Measurements from ENCODE around the gene CPSF2.
"Not testable (repeated sequence)": the region's sequence is repeated elsewhere in the genome, so short reads cannot be mapped to it uniquely, and the experiment has no call there.

Gene CPSF2

DNA sequence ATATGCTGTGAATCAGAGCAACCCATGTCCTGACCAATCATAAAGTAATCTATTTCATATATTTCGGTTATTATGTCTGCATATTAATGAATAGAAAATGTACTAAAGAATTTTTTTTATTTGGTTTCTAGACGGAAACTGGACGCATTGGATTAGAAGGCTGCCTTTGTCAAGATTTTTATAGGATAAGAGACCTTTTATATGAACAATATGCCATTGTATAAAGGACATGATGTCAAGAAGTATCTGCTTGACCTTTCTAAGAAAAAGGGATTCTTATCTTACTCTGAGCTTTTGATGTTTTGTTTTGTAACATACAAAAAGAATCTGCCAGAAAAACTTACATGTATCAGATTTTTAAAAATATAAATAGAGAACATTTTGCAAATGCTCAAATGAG, 39.8 kb downstream of the CPSF2 start:
- no peak for DNase-seq

DNA sequence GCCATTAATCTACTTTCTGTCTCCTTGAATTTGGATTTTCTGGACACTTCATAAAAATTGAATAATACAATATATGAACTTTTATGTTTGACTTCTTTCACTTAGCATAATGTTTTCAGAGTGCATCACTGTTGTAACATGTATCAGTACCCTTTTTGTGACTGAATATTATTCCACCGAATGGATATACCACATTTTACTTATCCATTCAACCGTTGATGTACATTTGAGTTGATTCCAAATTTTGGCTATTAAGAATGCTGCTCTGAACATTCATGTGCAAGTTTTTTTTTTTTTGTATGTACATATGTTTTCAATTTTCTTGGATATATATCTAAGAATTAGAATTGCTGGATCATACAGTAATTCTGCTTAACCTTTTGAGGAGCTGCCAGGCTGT, 43.2 kb downstream of the CPSF2 start:
- DNase-seq: no peak

DNA sequence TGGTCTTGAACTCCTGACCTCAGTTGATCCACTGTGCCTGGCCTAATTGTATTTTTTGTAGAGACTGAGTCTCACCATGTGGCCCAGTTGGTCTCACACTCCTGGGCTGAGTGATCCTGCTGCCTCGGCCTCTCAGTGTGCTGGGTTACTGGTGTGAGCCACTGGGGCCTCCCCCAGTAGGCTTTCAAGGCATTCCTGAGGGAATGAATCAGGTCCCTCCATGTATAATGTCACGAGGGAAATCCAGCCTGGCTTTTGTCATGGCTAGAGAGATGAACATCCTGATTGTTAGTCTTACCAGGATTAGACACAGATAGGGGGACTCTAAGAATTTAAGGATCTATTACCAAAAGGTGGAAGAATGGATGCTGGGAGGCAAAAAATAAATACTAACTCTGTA, 51.9 kb downstream of the CPSF2 start:
- DNase-seq: no peak

DNA sequence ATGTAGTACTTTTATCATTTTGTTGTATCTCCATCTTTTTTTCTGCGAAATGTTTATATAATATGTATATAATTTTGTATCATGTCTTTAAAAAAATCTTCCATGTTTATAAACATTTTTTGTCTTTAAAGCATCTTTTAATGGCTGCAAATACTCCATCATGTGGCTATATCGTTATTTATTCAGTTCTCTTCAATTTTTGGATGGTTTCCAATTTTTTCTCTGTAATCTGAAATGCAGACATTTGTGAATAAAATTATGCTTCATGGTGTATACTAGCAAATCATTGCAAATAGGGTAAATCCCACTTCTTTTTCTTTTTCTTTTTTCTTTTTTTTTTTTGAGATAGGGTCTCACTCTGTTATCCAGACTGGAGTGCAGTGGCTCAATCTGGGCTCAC, 54.0 kb downstream of the CPSF2 start:
- DNase-seq: no peak

DNA sequence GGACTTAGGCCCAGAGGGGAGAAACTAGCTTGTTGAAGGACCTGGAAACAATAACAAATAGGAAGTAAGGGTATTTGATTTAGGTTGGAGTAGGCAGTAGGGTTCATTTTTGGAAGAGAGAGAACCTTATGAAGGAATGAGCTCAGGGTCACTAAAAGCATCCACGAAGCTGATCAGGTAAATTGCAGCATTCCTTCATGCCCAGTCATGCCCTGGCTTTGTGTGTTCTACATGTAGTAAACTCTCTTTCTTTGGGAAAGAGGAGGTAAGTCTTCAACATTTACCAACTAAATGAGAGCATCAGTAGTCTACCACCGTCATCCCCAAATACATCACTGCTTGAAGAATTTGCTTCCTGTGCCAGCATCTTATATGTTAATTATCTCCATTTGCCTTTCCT, 54.7 kb downstream of the CPSF2 start:
- no peak for DNase-seq

DNA sequence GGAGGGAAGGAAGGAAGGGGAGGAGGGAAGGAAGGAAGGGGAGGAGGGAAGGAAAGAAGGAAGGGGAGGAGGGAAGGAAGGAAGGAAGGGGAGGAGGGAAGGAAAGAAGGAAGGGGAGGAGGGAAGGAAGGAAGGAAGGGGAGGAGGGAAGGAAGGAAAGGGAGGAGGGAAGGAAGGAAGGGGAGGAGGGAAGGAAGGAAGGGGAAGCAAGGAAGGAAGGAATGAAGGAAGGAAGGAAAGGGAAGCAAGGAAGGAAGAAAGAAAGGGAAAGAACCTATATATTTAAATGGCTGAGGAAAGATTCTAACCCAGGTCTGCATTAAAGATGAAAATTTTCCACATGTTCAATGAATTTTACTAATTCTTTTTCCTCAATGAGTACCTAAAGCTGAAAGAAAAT, 57.4 kb downstream of the CPSF2 start:
- DNase-seq: not testable (repeated sequence)

DNA sequence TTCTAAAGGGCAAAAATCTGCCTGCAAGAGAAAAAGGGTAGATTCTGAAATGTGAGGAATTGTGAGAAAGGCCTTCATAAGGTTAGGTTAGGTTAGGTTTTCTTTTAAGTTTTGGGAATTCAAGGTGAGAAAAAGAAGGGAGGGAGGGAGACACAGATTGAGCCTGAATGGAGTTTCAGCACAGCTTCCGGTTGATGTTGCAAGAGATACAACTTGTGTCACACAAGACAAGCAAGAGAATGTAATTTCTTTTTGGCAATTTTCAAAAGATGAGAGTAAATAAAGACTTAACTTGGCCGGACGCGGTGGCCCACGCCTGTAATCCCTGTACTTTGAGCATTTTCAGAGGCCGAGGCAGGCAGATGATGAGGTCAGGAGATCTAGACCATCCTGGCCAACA, 63.8 kb downstream of the CPSF2 start:
- DNase-seq: no peak

DNA sequence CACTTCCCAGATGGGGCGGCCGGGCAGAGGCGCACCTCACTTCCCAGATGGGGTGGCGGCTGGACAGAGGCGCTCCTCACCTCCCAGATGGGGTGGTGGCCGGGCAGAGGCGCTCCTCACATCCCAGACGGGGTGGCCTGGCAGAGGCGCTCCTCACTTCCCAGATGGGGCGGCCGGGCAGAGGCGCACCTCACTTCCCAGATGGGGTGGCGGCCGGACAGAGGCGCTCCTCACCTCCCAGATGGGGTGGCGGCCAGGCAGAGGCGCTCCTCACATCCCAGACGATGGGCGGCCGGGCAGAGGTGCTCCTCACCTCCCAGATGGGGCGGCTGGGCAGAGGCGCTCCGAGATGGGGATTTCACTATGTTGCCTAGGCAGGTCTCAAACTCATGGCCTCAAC, 65.8 kb downstream of the CPSF2 start:
- not testable (repeated sequence) for DNase-seq

DNA sequence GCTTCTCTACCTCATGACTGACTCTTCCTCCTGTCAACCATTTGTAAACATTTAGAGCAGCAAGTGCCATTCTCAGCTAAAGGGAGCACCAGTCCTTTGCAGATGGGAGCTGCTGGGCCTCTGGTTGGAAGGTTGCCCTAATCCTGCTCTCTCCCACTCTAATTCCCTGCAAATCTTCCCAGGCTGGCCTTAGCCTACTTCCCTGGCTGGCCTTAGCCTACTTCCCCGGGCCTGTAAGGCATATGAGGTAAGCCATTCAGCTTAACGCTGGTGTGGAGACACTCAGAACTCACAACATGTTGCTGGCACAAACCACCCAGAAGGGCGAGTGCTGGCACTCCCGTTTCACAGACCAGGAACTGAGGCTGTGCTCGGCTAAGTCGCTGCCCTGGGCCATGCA, 69.0 kb downstream of the CPSF2 start:
- no peak for DNase-seq

DNA sequence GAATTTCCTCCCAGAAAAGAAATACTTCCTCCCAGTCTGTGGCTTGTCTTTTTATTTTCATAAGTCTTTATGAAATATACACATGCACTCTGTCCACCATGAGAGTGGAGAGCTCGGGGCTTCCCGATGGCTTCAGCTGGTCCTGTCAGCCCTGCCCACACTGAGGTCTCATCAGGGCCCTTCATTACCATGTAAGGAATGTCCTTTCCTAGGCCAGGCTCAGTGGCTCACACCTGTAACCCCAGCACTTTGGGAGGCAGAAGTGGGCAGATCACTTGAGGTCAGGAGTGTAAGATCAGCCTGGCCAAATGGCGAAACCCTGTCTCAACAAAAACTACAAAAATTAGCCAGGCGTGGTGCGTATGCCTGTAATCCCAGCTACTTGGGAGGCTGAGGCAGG, 77.0 kb downstream of the CPSF2 start:
- DNase-seq: no peak

DNA sequence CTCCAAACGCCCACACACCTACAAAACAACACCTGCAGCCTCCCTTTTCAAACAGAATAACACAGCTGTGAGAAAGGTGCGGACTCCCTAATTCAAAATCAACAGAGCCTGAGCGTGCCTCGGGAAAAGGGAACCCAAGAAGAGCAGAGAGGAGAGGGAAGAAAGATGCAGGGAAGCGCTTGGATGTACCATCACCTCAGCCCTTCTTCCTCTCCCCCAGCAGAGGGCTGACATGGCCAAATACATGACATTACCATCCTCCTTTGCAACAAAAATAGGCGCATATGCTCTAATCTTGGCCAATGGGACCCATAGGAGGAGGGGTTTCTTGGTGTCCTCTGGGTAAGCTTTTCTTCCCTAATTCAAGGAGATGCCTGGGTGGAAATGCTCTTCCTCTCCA, 78.0 kb downstream of the CPSF2 start:
- no peak for DNase-seq

DNA sequence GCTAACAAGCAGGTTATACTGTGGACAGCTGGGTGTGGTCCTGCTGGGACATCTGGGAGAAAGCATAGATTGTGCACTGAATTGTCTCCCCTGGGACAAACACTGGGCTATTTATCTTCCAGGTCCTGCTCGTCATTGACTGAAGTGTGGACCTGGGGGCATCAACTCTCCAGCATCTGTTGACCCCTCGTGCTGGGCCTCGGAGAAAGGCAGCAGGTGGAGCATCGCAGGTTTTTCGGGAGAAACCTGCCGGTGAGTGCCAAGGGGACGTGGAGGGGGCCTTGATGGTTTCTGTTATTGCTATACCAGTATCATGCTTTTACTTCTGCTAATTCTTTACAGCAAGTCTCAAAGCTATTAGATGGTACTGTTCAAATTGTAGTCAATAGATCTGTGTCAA, 81.3 kb downstream of the CPSF2 start:
- DNase-seq: no peak

DNA sequence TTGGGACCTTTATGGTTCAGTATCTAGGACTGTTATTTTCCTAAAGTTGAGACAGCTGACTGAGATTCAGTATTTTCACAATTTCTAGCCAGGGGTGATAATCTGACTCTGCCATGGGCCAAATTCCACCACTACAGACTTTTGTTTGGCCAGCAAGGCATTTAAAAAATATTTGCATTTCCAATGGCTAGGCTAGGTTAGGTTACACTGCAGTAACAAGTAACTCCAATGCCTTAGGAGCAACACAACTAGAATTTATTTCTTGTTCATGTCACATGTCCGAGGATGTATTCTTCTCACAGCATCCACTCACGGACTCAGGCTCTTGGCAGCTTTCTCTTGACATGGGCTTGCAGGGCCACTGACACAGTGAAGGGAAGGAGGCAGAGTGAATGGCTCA, 83.0 kb downstream of the CPSF2 start:
- DNase-seq: no peak

DNA sequence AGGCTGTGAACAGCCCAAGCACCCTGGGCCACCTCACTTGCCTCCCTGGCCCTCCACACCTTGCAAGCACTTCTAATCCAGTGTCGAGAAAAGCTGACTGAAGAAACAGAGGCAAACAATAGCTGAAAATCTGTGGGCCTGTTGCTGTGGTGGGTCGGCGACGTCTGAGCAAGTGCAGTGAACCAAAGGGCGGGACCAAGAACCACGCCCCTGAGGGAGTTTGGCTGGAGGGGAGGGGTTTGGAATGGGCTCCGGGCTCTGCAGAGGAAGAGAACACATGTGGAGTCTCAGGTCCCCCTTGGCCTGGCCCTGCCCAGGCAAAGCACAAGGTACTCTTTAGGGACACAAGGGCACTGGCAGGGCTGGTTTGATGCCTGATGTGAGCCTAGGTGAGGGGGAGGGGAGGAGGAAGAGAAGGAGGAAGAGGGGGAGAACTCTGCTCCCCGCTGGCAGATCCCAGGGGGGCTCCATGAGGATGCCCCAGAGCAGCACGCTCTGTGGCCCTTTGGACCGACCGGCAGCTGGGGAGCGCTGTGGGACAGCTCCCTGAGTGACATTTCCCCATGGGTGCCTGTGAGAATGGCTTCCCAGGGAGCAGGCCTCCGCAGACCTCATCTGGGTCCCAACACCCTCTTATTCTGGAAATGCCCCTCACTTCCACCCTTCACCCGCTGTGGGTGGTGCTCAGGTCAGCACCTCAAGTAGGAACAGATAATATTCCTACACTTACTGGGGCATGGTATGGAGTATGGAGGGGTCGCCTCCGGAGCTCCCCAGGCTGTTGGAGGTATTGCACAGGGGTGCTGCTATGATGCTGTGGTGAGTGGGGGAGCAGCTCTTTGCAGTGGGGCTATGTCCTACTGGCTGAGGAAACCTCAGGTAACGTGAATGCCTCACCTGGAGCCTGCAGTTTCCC, 85.5 kb downstream of the CPSF2 start:
- DNase-seq: no peak

DNA sequence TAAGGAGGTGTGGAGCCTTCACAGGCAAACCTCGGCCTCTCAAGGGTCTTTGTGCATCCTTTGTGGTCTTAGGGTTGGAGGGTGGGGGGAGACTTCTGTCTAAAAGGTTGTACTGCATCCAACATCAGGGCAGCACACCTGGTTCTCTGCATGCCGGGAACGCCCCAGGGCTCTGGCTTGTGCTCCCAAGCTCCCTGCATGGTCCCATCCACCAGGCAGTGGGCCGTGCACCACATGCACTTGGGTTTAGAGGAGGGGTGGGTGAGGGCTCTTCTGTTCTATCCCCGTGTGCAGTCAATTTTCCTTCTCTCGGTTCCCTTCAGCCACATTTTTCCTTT, 86.1 kb downstream of the CPSF2 start:
- no peak for DNase-seq

DNA sequence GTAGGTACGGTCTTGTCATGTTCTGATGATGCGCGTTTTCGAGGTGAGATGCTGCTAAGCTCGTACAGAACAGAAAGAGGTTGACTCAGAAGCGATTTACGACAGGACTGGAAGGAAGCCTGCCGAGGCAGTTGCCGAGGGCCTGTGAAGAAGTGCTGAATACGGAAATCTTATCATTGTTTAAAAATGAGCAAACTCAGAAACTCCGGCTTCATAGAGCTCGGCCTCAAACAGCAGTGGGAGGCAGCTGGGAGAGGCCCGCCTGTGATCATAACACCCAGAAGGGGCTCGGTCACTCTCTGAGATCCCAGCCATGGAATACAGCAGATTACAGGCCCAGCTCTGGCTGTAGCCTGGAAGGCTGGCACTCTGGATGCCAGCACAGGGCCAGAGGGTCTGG, 87.4 kb downstream of the CPSF2 start:
- no peak for DNase-seq

DNA sequence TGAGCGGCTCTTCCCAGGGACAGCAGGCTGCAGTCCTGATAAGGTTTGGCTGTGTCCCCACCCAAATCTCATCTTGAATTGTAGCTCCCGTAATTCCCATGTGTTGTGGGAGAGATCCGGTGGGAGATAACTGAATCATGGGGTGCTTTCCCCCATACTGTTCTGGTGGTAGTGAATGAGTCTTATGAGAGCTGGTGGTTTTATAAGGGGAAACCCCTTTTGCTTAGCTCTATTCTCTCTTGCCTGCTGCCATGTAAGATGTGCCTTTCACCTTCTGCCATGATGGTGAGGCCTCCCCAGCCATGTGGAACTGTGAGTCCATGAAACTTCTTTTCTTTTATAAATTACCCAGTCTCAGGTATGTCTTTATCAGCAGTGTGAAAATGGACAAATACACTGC, 91.4 kb downstream of the CPSF2 start:
- DNase-seq: not testable (repeated sequence)

DNA sequence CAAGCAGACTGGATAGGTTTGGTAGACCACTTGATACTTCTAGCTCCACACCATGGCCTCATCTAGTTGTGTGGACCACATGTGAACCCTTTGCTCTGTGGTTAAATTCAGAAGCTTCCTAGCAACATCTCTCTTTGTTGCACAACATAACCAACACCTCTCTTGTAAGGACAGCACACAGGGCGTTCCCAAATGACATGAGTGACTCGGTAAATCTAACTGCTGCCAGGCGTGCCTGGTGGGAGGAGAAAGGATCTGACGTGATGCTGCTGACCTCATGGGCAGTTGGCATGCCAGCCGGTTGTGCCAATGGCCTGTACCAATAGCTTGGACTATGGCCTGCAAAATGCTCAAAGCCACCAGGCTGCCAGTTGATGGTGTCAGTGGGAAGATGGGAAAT, 93.8 kb downstream of the CPSF2 start:
- no peak for DNase-seq

DNA sequence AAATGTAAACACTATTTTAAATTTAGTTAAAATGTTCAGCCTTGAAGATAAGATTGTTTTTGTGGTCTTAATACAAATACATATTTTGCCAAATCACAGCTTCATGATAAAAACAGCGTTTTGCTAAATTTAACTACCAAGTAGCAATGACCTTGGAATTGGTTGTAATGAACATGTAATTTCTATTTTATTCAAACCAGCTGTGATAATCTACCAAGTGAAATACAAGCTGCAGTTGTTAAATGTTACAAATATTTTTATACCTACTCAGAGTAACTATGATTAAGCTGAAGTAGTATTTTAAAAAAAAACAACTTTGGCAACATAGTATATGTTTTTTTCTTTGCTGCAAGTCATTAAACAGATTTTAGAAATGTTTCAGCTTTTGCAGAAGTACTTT, 96.2 kb downstream of the CPSF2 start:
- no peak for DNase-seq
